ENCODE measurements around the gene SLC27A1.

SLC27A1 gene

DNA sequence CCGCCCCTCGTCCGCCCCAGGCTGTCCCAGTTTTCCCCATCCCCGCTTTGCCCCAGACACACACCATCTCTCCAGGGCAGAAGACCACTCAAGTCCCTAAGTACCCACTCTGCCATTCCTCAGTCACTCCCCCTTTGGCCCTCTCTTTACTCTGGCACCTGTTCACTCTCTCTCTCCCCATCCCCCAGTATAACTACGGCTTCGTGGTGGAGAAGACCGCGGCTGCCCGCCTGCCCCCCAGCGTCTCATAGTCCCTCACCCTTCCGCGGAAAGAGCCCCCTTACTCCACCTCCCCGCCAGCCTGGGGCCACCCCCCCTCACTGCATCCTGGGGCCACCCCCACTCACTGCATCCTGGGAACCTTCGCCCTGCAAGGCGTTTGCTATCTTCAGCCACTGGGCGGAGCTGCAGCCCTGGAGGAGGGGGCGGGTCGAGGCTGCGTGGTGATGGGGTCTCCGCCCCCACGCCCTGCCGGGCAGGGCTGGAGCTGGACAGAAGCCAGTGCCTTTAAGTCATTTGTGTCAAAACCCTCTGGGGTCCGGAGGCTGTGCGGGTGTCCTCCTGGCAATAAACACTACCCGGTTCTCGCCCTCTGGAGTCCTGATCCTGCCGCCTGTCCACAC, 45.5 kb upstream of the SLC27A1 start (continued):
- TF ChIP-seq, protein P1, sequence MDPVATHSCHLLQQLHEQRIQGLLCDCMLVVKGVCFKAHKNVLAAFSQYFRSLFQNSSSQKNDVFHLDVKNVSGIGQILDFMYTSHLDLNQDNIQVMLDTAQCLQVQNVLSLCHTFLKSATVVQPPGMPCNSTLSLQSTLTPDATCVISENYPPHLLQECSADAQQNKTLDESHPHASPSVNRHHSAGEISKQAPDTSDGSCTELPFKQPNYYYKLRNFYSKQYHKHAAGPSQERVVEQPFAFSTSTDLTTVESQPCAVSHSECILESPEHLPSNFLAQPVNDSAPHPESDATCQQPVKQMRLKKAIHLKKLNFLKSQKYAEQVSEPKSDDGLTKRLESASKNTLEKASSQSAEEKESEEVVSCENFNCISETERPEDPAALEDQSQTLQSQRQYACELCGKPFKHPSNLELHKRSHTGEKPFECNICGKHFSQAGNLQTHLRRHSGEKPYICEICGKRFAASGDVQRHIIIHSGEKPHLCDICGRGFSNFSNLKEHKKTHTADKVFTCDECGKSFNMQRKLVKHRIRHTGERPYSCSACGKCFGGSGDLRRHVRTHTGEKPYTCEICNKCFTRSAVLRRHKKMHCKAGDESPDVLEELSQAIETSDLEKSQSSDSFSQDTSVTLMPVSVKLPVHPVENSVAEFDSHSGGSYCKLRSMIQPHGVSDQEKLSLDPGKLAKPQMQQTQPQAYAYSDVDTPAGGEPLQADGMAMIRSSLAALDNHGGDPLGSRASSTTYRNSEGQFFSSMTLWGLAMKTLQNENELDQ (tag by site-specific recombination; IDR thresholded peaks at IDR 0.05; ENCODE audit: low read depth), result no peak
- TF ChIP-seq MZF1 (tag by site-specific recombination; IDR thresholded peaks at IDR 0.05; ENCODE audit: borderline replicate concordance) (no peak), ZNF221 (tag by site-specific recombination; IDR thresholded peaks at IDR 0.05; ENCODE audit: borderline replicate concordance) (no peak), ZNF175 (tag by site-specific recombination; IDR thresholded peaks at IDR 0.05) (no peak), ZSCAN16 (tag by site-specific recombination; IDR thresholded peaks at IDR 0.05) (no peak), HOXD13 (CRISPR knock-in tag; IDR thresholded peaks at IDR 0.05; ENCODE audit: borderline replicate concordance) (no peak), SP7 (tag by site-specific recombination; IDR thresholded peaks at IDR 0.05) (peak; percentile 55), ZBTB21 (tag by site-specific recombination; IDR thresholded peaks at IDR 0.05) (no peak), ZNF311 (tag by site-specific recombination; IDR thresholded peaks at IDR 0.05; ENCODE audit: borderline replicate concordance) (no peak), ZNF423 (tag by site-specific recombination; IDR thresholded peaks at IDR 0.05) (no peak), MYNN (tag by site-specific recombination; IDR thresholded peaks at IDR 0.05; ENCODE audit: borderline replicate concordance) (no peak), ZNF350 (tag by site-specific recombination; IDR thresholded peaks at IDR 0.05) (no peak)
- TF ChIP-seq, protein P2, sequence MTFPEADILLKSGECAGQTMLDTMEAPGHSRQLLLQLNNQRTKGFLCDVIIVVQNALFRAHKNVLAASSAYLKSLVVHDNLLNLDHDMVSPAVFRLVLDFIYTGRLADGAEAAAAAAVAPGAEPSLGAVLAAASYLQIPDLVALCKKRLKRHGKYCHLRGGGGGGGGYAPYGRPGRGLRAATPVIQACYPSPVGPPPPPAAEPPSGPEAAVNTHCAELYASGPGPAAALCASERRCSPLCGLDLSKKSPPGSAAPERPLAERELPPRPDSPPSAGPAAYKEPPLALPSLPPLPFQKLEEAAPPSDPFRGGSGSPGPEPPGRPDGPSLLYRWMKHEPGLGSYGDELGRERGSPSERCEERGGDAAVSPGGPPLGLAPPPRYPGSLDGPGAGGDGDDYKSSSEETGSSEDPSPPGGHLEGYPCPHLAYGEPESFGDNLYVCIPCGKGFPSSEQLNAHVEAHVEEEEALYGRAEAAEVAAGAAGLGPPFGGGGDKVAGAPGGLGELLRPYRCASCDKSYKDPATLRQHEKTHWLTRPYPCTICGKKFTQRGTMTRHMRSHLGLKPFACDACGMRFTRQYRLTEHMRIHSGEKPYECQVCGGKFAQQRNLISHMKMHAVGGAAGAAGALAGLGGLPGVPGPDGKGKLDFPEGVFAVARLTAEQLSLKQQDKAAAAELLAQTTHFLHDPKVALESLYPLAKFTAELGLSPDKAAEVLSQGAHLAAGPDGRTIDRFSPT (tag by site-specific recombination; IDR thresholded peaks at IDR 0.05), result peak; percentile 43; the same call in 1 of the 2 replicates
- TF ChIP-seq, protein P3, sequence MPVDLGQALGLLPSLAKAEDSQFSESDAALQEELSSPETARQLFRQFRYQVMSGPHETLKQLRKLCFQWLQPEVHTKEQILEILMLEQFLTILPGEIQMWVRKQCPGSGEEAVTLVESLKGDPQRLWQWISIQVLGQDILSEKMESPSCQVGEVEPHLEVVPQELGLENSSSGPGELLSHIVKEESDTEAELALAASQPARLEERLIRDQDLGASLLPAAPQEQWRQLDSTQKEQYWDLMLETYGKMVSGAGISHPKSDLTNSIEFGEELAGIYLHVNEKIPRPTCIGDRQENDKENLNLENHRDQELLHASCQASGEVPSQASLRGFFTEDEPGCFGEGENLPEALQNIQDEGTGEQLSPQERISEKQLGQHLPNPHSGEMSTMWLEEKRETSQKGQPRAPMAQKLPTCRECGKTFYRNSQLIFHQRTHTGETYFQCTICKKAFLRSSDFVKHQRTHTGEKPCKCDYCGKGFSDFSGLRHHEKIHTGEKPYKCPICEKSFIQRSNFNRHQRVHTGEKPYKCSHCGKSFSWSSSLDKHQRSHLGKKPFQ (tag by site-specific recombination; IDR thresholded peaks at IDR 0.05), result no peak

DNA sequence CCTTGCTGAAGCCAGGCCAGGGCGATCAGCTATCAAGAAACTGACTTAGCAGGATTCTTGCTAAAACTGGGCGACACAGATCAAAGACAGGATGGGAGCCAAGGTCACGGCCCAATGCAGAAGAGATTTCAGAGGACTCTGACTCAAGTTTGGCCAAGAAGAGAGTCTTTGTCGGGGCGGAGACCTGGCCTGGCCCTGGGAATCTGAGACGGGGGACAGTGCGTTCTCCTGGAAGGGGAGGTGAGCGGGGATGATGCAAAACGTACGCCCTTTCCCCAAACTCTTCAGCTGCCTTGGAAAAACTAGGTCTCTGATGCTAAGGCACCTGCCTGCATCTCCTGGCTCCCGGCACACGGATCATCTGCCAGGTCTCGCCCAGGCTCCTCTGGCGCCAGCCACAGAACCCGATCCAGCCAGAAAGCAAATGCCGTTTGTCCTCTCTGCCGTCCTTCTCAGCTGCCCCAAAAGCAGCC, 40.6 kb upstream of the SLC27A1 start:
- Histone ChIP-seq H3K27ac (ENCODE audit: extremely low read depth, low read depth, low read length) (no peak overlapping the region), H3K9me3 (ENCODE audit: control insufficient read depth, insufficient read depth, low read depth, low read length) (no peaks in the 10 kb centered on the region), H3K36me3 (ENCODE audit: control insufficient read depth in 2 of 2, insufficient read depth in 1 of 2, low read length in 2 of 2) (no peaks in the 10 kb centered on the region; a peak in 1 of 3 replicates), H3K4me3 (ENCODE audit: low read depth, low read length) (no peak overlapping the region), H3K4me1 (ENCODE audit: control insufficient read depth, insufficient read depth, low read length) (0 out of 2 replicates have a peak, but pooled peaks cover 2% of the 10 kb centered on the region)
- CTCF ChIA-PET, result interaction anchor here (0.6 to 1.8 kb wide), 7 partner anchors 12 to 1243 kb away, joined by 3 to 7 read pairs (median 3); partner anchors contain the start of gene CCDC194
- POLR2A ChIA-PET, result interaction anchor here (0.9 to 1.6 kb wide), 2 partner anchors 10 to 176 kb away, joined by 5 to 9 read pairs; partner anchors contain the start of gene MVB12A
- TF ChIP-seq ZNF624 (tag by site-specific recombination; IDR thresholded peaks at IDR 0.05) (no peak), ZNF501 (tag by site-specific recombination; IDR thresholded peaks at IDR 0.05) (no peak), ZNF37A (tag by site-specific recombination; IDR thresholded peaks at IDR 0.05) (no peak), ZNF248 (tag by site-specific recombination; IDR thresholded peaks at IDR 0.05) (no peak), ZNF621 (tag by site-specific recombination; IDR thresholded peaks at IDR 0.05) (no peak), ZNF140 (tag by site-specific recombination; IDR thresholded peaks at IDR 0.05) (no peak)
- TF ChIP-seq, protein P4, sequence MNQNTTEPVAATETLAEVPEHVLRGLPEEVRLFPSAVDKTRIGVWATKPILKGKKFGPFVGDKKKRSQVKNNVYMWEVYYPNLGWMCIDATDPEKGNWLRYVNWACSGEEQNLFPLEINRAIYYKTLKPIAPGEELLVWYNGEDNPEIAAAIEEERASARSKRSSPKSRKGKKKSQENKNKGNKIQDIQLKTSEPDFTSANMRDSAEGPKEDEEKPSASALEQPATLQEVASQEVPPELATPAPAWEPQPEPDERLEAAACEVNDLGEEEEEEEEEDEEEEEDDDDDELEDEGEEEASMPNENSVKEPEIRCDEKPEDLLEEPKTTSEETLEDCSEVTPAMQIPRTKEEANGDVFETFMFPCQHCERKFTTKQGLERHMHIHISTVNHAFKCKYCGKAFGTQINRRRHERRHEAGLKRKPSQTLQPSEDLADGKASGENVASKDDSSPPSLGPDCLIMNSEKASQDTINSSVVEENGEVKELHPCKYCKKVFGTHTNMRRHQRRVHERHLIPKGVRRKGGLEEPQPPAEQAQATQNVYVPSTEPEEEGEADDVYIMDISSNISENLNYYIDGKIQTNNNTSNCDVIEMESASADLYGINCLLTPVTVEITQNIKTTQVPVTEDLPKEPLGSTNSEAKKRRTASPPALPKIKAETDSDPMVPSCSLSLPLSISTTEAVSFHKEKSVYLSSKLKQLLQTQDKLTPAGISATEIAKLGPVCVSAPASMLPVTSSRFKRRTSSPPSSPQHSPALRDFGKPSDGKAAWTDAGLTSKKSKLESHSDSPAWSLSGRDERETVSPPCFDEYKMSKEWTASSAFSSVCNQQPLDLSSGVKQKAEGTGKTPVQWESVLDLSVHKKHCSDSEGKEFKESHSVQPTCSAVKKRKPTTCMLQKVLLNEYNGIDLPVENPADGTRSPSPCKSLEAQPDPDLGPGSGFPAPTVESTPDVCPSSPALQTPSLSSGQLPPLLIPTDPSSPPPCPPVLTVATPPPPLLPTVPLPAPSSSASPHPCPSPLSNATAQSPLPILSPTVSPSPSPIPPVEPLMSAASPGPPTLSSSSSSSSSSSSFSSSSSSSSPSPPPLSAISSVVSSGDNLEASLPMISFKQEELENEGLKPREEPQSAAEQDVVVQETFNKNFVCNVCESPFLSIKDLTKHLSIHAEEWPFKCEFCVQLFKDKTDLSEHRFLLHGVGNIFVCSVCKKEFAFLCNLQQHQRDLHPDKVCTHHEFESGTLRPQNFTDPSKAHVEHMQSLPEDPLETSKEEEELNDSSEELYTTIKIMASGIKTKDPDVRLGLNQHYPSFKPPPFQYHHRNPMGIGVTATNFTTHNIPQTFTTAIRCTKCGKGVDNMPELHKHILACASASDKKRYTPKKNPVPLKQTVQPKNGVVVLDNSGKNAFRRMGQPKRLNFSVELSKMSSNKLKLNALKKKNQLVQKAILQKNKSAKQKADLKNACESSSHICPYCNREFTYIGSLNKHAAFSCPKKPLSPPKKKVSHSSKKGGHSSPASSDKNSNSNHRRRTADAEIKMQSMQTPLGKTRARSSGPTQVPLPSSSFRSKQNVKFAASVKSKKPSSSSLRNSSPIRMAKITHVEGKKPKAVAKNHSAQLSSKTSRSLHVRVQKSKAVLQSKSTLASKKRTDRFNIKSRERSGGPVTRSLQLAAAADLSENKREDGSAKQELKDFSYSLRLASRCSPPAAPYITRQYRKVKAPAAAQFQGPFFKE (tag by site-specific recombination; IDR thresholded peaks at IDR 0.05; ENCODE audit: borderline replicate concordance), result no peak
- TF ChIP-seq, protein P5, sequence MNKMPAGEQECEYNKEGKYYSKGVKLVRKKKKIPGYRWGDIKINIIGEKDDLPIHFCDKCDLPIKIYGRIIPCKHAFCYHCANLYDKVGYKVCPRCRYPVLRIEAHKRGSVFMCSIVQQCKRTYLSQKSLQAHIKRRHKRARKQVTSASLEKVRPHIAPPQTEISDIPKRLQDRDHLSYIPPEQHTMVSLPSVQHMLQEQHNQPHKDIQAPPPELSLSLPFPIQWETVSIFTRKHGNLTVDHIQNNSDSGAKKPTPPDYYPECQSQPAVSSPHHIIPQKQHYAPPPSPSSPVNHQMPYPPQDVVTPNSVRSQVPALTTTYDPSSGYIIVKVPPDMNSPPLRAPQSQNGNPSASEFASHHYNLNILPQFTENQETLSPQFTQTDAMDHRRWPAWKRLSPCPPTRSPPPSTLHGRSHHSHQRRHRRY (tag by site-specific recombination; IDR thresholded peaks at IDR 0.05), result no peak
